Fibroblast of skin of abdomen (primary cell): ENCODE results near the gene IQGAP2.
"Not testable (repeated sequence)": the region's sequence is repeated elsewhere in the genome, so short reads cannot be mapped to it uniquely, and the experiment has no call there.

Experiments used
- DNase-seq: peaks from one replicate; pipeline ENCODE4 v3.0.0-alpha.2; 2013

IQGAP2 gene

DNA sequence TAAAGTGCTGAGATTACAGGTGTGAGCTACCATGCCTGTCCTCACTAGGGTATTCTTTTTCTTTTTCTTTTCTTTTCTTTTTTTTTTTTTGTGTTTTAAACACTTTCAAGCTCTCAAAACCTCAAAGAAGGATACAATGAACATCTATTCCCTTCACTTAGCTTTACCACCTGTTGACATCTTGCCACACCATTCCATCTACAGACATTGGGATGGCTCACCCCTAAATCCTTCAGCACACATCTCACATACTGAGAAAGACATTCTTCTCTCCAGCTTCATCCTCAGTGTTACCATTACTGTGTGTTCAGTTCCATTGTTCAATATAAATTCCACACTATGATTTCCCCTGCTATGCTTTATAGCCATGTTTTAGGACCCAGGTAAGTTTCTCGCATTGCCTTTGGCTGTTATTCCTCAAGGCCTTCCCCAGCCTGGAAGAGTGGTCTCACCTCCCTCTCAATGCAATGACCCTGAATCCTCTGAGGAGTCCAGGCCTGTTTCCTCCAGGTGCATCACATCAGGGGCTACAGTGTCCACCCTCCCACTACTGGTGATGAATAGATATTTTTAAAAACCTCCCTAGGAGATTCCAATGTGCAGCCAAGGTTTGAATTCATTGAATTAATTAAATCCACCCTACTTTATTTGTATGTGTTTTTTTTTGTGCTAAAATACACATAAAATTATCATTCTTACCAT is 16.7 kb downstream of the IQGAP2 start:
- no peak for DNase-seq

GRCh38 chr5:76422227-76422626 is 19.1 kb downstream of the IQGAP2 start:
- no peak for DNase-seq

- DNase-seq, result no peak
These were observed 19.7 kb downstream of the IQGAP2 start for GRCh38 chr5:76422742-76423141.

GRCh38 chr5:76425146-76425545 is 22.1 kb downstream of the IQGAP2 start:
- DNase-seq, result no peak

- DNase-seq, result peak; percentile 2
These were observed 23.1 kb downstream of the IQGAP2 start for GRCh38 chr5:76425928-76426804.

- no peak for DNase-seq
These were observed 24.4 kb downstream of the IQGAP2 start for GRCh38 chr5:76427206-76428140.

- not testable (repeated sequence) for DNase-seq
These were observed 25.5 kb downstream of the IQGAP2 start for GRCh38 chr5:76428550-76428949.

- no peak for DNase-seq
These were observed 30.2 kb downstream of the IQGAP2 start for GRCh38 chr5:76433261-76433660.

- DNase-seq, result not testable (repeated sequence)
These were observed 34.4 kb downstream of the IQGAP2 start for GRCh38 chr5:76437507-76437906.

DNA sequence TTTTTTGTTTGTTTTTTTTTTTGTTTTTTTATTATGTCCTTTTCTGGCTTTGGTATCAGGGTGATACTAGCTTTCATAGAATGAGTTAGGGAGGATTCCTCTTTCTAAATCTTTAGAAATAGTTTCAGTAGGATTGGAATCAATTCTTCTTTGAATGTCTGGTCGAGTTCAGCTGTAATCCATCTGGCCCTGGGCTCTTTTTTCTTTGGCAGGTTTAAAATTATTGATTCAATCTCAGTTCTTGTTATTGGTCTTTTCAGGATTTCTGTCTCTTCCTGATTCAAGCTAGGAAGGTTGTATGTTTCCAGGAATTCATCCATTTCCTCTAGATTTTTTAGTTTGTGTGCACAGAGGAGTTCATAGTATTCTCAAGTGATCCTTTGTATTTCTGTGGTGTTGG is 34.9 kb downstream of the IQGAP2 start:
- DNase-seq, result no peak

DNA sequence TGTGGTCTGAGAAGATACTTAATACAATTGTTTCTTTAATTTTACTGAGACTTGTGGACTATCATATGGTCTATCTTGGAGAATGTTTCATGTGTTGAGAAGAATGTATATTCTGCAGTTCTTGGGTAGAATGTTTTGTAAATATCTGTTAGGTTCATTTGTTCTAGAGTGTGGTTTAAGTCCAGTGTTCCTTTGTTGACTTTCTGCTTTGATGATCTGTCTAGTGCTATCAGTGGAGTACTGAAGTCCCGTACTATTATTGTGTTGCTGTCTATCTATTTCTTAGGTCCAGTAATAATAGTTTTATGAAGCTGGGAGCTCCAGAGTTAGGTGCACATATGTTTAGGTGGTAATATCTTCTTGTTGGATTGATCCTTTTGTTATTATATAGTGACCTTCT is 36.1 kb downstream of the IQGAP2 start:
- DNase-seq, result no peak

DNA sequence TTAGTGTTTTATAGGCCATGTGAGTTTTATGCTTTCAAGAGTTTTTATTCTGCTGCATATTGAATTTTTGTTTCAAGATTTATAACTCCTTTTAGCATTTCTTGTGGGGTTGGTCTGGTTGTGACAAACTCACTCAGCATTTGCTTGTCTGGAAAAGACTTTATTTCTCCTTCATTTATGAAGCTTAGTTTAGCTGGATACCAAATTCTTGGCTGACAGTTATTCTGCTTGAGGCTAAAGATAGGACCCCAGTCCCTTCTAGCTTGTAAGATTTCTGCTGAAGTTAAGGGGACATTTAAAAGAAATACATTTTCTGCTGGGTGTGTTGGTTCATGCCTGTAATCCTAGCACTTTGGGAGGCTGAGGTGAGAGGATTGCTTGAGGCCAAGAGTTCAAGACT is 36.8 kb downstream of the IQGAP2 start:
- no peak for DNase-seq

GRCh38 chr5:76441101-76441500 is 38.0 kb downstream of the IQGAP2 start:
- no peak for DNase-seq

GRCh38 chr5:76441890-76442673 is 39.0 kb downstream of the IQGAP2 start:
- DNase-seq, result no peak

GRCh38 chr5:76443066-76443800 is 40.1 kb downstream of the IQGAP2 start:
- no peak for DNase-seq

- no peak for DNase-seq
These were observed 42.0 kb downstream of the IQGAP2 start for GRCh38 chr5:76445063-76445462.

GRCh38 chr5:76445830-76446229 is 42.7 kb downstream of the IQGAP2 start:
- DNase-seq, result no peak

DNA sequence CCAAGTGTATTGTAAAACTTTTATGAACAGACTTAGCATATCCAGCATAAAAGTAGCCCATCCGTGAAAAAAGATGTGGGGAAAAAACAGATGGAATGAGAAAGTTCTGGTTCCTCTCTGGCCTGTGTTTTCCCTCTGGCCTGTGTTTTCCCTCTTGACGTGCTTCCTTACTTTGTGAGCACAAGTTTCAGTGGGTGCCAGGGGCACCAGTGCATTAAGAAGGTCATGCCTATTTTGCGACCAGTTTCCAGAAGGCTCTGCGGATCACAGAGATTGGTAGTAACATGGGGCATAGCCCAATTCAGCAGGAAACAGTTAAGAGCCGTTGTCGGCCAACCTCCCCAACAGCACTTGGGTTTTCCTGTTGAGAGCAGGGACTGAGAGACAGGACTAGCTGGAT is 43.7 kb downstream of the IQGAP2 start:
- DNase-seq, result no peak

GRCh38 chr5:76449606-76450005 is 46.5 kb downstream of the IQGAP2 start:
- DNase-seq, result no peak

GRCh38 chr5:76450054-76450453 is 47.0 kb downstream of the IQGAP2 start:
- no peak for DNase-seq

DNA sequence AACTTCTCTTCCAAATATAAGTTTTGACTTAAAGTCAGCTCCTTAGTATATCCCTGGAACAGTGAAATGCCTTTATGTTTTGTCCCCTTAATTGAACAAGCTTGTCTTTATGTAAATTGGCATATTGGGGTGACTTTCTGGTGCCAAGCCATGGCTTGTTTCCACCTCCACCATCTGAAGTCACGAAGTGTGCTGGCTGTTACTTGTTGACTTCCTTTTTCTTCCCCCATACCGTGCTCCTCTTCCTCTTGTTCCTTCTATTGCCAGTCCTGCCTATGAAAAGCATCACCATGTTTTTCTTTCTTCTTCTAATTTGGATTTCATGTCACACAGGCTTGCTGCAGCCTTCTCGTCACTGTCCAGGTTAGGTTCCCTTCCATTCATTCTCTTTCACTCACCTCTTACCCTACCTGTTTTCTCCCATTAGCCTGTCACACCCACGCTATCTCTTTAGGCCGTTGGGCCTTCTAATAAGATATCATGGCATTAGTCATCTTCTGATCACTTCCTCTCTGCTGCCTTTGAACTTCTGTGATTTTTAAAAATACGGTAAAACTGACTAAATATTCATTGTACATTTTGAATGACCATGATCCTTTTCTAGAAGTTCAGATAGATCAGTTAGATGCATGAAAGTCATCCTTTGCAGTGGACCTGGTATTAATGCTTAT is 48.1 kb downstream of the IQGAP2 start:
- no peak for DNase-seq
